RWPE2 (cell line): ENCODE results near the gene BTG4.

ENCODE experiments used
- ATAC-seq: fragments of 200-7000 bp; cut with Tn5 transposase; 3 replicates; pipeline ENCODE4 v1.9.1; 2021; ENCODE audit warnings: low read depth
- DNase-seq: peaks from one replicate; pipeline ENCODE4 v3.0.0-alpha.2; 2020; ENCODE audit warnings: low spot score
- H3K27ac ChIP-seq: fragments of 450-650 bp; 2 replicates; pipeline ENCODE4 v1.5.1; 2017; ENCODE audit warnings: mild to moderate bottlenecking; ENCODE audit not compliant: poor library complexity, severe bottlenecking
- H3K27me3 ChIP-seq: fragments of 250-450 bp; sonication (Bioruptor Pico); 2 replicates; pipeline ENCODE4 v1.5.1; 2021; ENCODE audit warnings: mild to moderate bottlenecking, moderate library complexity; ENCODE audit not compliant: insufficient read depth, poor library complexity, severe bottlenecking
- H3K36me3 ChIP-seq: fragments of 250-450 bp; sonication (Bioruptor Pico); 2 replicates; pipeline ENCODE4 v1.5.1; 2020; ENCODE audit warnings: low read depth, mild to moderate bottlenecking, moderate library complexity
- H3K4me1 ChIP-seq: fragments of 250-450 bp; sonication (Bioruptor Pico); 2 replicates; pipeline ENCODE4 v1.5.1; 2021; ENCODE audit warnings: mild to moderate bottlenecking, moderate library complexity; ENCODE audit not compliant: insufficient read depth, poor library complexity, severe bottlenecking
- H3K4me3 ChIP-seq: fragments of 250-450 bp; sonication (Bioruptor Pico); 2 replicates; pipeline ENCODE4 v1.5.1; 2021; ENCODE audit warnings: mild to moderate bottlenecking, moderate library complexity; ENCODE audit not compliant: severe bottlenecking
- H3K9me3 ChIP-seq: fragments of 250-450 bp; sonication (Bioruptor Pico); 2 replicates; pipeline ENCODE4 v1.5.1; 2021; ENCODE audit warnings: mild to moderate bottlenecking, moderate library complexity; ENCODE audit not compliant: severe bottlenecking
- TF ChIP-seq, protein P1 (sequence below): fragments of 450-650 bp; IDR thresholded peaks from one replicate; pipeline ENCODE4 v1.5.1; 2017; ENCODE audit warnings: mild to moderate bottlenecking, moderate library complexity; ENCODE audit not compliant: poor library complexity, severe bottlenecking

The BTG4 gene

DNA sequence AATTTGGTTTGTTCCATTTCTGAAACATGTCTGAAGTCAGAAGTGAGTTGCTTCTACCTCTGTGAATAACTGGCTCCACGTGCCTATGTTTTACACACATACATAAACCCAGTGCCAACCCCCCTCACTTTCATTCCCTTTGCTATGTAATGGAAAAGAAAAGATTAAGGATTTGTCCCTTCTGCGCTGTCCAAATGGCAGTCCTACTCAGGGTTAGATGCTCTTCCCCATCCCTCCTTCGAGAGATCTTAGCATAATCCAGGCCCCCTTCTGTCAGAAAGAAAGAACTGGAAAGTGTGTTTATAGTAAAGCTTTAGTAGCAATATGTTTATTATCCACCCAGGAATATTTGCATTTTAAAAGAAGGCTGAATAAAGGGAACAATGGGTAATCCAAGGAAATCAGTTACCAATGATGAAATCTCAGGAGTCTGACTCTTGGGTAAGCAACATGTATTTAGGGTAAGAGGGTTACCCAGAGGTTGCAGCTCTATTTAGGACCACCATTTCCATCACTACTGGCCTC is 25.2 kb upstream of the BTG4 start:
- H3K27ac ChIP-seq: no peak overlapping the region
- ATAC-seq (no peak), DNase-seq (no peak)
- H3K4me1 ChIP-seq: peaks cover 3% of the 10 kb centered on the region
- no peak overlapping the region for H3K4me3 ChIP-seq
- no peaks in the 10 kb centered on the region for H3K36me3 ChIP-seq
- TF ChIP-seq, protein P1, sequence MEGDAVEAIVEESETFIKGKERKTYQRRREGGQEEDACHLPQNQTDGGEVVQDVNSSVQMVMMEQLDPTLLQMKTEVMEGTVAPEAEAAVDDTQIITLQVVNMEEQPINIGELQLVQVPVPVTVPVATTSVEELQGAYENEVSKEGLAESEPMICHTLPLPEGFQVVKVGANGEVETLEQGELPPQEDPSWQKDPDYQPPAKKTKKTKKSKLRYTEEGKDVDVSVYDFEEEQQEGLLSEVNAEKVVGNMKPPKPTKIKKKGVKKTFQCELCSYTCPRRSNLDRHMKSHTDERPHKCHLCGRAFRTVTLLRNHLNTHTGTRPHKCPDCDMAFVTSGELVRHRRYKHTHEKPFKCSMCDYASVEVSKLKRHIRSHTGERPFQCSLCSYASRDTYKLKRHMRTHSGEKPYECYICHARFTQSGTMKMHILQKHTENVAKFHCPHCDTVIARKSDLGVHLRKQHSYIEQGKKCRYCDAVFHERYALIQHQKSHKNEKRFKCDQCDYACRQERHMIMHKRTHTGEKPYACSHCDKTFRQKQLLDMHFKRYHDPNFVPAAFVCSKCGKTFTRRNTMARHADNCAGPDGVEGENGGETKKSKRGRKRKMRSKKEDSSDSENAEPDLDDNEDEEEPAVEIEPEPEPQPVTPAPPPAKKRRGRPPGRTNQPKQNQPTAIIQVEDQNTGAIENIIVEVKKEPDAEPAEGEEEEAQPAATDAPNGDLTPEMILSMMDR: no peak
- no peaks in the 10 kb centered on the region for H3K27me3 ChIP-seq
- no peaks in the 10 kb centered on the region for H3K9me3 ChIP-seq

- no peak for DNase-seq
- H3K27ac ChIP-seq: no peak overlapping the region
- no peak for ATAC-seq
Measured at GRCh38 chr11:111535281-111535680, 23.1 kb upstream of the BTG4 start.

GRCh38 chr11:111532365-111532709 is 20.2 kb upstream of the BTG4 start:
- H3K4me3 ChIP-seq: no peak overlapping the region
- DNase-seq: no peak
- H3K36me3 ChIP-seq: no peaks in the 10 kb centered on the region
- no peaks in the 10 kb centered on the region for H3K27me3 ChIP-seq
- H3K4me1 ChIP-seq: peaks cover 20% of the 10 kb centered on the region
- no peak for ATAC-seq
- TF ChIP-seq, protein P1: no peak
- no peak overlapping the region for H3K27ac ChIP-seq
- H3K9me3 ChIP-seq: no peaks in the 10 kb centered on the region

More at GRCh38 chr11:111535281-111535680, 23.1 kb upstream of the BTG4 start:
- Histone ChIP-seq H3K4me3 (no peak overlapping the region), H3K9me3 (no peaks in the 10 kb centered on the region), H3K27me3 (no peaks in the 10 kb centered on the region), H3K36me3 (no peaks in the 10 kb centered on the region), H3K4me1 (peaks cover 21% of the 10 kb centered on the region)
- TF ChIP-seq, protein P1: no peak

DNA sequence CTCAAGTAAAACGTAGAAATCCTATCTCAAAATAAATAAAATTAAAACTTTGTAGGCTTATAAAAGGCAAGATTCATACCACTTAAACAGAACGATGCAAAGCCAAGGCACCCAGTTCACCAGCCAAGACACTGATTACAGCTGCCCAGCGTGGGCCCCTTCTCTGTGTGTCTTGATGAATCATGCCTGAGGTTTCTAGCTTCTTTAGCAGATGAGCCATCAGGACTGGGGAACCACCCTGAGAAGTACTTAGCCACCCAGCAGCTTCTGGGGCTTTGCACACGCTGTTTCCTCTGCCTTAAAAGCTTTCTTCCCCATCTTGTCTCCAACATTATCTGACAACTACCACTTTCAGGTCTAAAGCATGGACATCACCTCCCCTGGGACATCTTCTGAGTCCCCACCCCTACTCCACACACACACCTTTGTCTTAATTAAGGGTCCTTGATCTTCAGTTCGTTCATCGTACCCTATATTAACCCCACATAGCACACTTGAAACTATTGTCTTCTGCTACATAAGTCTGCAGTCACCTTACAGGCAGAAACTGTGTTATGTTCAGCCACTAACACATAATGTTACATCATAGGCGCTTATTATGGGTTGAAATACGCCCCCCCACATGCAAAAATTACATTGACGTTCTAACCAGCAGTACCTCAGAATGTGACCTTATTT is 19.6 kb upstream of the BTG4 start:
- Histone ChIP-seq H3K9me3 (no peaks in the 10 kb centered on the region), H3K4me1 (peaks cover 25% of the 10 kb centered on the region), H3K36me3 (no peaks in the 10 kb centered on the region), H3K4me3 (no peak overlapping the region), H3K27me3 (no peaks in the 10 kb centered on the region), H3K27ac (peak overlapping the region; percentile 66)
- ATAC-seq (peak; percentile 100), DNase-seq (peak; percentile 80)
- TF ChIP-seq, protein P1: no peak

DNA sequence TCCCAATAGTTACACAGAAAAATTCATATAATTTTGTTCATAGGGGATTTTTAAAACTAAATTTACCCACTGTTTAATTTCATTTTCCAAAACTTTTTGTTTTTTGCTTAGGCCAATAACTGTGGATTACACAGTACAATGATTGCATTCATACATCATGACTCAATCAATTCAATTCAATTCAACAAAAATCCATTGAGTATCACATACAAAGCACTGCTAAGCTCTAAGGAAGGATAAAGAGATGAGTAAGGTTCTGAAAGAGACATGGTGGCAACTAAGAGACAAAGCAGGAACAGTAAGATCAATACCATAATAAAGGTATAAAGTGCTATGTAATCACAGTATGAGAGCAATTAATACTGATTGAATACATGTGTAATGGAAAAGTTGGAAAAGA is 18.9 kb upstream of the BTG4 start:
- peak overlapping the region; percentile 66 for H3K27ac ChIP-seq
- H3K9me3 ChIP-seq: no peaks in the 10 kb centered on the region
- H3K4me1 ChIP-seq: peaks cover 32% of the 10 kb centered on the region
- DNase-seq (no peak), ATAC-seq (peak; percentile 48; the same call in 2 of the 3 replicates)
- no peaks in the 10 kb centered on the region for H3K27me3 ChIP-seq
- no peak overlapping the region for H3K4me3 ChIP-seq
- no peaks in the 10 kb centered on the region for H3K36me3 ChIP-seq
- TF ChIP-seq, protein P1: no peak
